ENCODE results near the gene SMIM23. TPM values are rescaled to one million over a fixed set of nuclear protein-coding genes. Genes with fewer than 3 reads are reported as not detected.
"Not testable (repeated sequence)": the region's sequence is repeated elsewhere in the genome, so short reads cannot be mapped to it uniquely, and the experiment has no call there.

The SMIM23 gene
- total RNA-seq, 1 donor from 2014 or later = not detected

DNA sequence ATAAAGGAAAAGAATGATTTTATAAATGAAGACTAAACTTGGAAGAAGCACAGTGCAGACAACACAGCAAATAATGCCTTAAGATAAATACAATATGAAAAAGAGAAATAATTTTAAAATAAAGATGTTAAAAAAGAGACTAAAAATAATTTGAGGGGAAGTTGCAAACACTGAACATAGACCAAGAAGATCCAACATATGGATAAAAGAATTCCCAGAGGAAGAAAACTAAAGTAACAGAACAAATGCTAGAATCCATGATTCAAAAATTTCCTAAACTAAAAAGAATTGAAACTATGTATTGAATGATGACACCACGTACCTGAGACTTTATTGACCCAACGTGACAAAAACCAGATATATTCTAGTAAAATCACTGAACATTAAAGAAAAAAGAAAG lies 18.7 kb upstream of the SMIM23 start:
- intact Hi-C loops (cut with DNase I) = no loop called here
- DNase-seq (no peak), ATAC-seq (ENCODE audit: poor library complexity) (no peak)

GRCh38 chr5:171770153-171770552 lies 15.5 kb upstream of the SMIM23 start:
- no peak for DNase-seq
- intact Hi-C loops (cut with DNase I) = no loop called here
- no peak for ATAC-seq (ENCODE audit: poor library complexity)

DNA sequence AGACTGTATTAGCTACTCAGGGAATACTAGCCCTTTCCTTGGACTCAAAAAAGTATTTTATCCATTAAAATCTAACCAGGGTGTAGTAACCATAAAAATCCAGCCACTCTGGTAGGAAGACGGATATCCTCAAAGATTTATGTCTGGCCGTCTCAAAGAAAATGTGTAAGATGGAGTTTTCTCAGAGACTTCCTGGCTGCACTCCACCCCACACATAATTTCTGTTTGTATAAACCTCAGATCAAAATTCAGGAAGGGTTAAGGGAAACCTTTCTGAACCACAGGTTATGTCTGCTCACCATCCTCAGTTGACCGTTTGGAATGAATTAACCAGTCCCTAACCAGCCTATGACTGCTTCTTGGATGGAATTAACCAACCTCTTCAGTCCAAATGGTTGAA lies 13.8 kb upstream of the SMIM23 start:
- DNase-seq (no peak), ATAC-seq (ENCODE audit: poor library complexity) (no peak)
- intact Hi-C loops (cut with DNase I) = no loop called here

GRCh38 chr5:171773106-171773505 lies 12.5 kb upstream of the SMIM23 start:
- intact Hi-C loops (cut with DNase I) = no loop called here
- ATAC-seq (ENCODE audit: poor library complexity) = no peak

GRCh38 chr5:171774418-171774817 lies 11.2 kb upstream of the SMIM23 start:
- DNase-seq = no peak
- intact Hi-C loops (cut with DNase I) = no loop called here
- no peak for ATAC-seq (ENCODE audit: poor library complexity)

More at GRCh38 chr5:171773106-171773505, 12.5 kb upstream of the SMIM23 start:
- DNase-seq = no peak

GRCh38 chr5:171776213-171776612 lies 9.4 kb upstream of the SMIM23 start:
- ATAC-seq (ENCODE audit: poor library complexity) = no peak
- intact Hi-C loops (cut with DNase I) = no loop called here
- no peak for DNase-seq

- ATAC-seq (ENCODE audit: poor library complexity) (no peak), DNase-seq (no peak)
- intact Hi-C loops (cut with DNase I) = no loop called here
Observed at GRCh38 chr5:171776770-171777759, 8.6 kb upstream of the SMIM23 start.

- ATAC-seq (ENCODE audit: poor library complexity); intact Hi-C loops (cut with DNase I); DNase-seq: not testable (repeated sequence)
Observed at GRCh38 chr5:171781744-171782143, 3.9 kb upstream of the SMIM23 start.

DNA sequence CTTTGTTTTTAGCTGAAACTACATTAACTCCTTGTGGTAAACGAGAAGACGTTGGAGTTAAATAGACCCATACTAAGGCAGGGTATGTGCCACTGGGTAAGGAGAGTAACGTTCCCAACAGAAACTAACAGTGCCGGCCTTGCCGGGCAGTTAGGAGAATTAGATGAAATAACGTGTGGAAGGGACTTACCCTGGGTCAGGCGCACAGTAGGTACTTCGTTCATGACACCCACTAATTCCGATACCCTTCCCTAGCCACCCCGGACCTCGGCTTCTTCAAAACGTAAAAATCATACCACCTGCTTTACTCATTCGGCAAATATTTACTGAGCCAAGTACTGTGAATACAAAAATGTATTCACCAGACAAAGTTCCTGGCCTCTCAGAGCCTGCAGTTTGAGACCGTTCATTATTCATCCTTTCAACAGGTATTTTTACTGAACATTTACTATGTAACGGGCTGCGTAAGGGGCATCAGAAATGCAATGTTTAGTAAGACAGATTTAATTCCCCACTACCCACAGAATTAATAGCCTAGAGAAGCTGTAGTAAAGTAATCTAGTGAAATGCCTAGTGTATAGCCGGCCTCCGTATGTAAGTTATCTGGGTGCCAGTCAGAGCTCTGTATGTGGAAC lies 3.2 kb upstream of the SMIM23 start:
- DNase-seq = no peak
- intact Hi-C loops (cut with DNase I) = no loop called here
- ATAC-seq (ENCODE audit: poor library complexity) = no peak

- no peak for ATAC-seq (ENCODE audit: poor library complexity)
- intact Hi-C loops (cut with DNase I) = no loop called here
- DNase-seq = no peak
Observed at GRCh38 chr5:171783051-171783450, 2.6 kb upstream of the SMIM23 start.

DNA sequence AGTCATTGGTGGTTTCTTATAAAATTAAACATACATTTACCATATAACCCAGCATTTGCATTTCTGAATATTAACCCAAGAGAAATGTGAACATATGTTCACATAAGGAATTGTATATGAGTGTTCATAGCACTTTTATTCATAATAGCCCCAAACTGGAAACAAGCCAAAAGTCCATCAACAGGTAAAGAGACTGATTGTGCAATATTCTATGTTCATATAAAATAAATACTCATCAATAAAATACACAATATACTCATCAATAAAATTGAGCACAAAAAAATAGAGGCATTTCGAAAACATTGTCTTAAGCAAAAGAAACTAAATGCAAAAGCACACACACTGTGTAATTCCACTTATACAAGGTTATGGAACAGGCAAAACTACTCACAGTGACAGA lies 3.7 kb downstream of the SMIM23 start:
- DNase-seq (no peak), ATAC-seq (ENCODE audit: poor library complexity) (no peak)
- intact Hi-C loops (cut with DNase I) = no loop called here

DNA sequence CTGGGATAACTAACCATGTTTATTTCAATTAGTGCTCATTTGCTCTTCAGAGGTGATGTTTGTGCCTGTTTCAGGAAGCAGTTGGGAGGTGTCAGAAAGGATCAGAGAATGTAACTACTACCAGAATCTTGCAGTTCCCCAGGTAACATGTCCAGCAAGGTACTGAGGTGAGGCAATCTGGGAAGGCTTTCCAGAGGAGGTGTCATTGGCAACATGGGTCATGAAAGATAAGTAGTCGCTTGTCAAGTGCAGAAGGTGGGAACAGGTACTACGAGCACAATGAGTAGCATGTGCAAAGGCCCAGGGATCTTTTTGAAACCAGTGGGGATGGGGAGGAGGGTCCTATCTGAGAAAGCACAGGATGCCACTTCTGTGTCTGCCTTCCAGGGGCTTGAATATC lies 4.8 kb downstream of the SMIM23 start:
- intact Hi-C loops (cut with DNase I) = no loop called here
- ATAC-seq (ENCODE audit: poor library complexity) = no peak
- no peak for DNase-seq

DNA sequence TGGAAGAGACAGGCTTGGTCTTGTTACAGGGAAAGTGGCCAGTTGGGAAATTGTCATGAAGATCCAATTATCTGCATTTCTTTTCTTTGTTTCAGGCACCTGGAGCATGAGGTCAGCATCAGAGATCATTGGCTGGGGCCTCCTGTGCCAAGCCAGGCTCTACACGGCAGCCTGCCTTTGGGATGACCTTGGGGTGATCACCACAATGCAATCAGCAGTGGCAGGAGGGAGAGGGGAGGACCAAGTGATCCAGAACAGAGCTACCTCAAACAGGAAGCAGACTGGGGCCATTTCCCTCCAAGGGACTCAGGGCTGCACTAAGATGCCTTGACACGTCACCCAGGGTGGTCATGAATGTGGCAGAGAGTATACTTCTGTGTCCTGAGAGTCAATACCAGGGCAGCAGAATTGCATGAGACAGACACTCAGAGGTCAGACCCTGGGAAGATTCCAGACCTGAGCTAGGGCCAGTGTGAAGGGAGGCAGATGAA lies 8.9 kb downstream of the SMIM23 start:
- no peak for DNase-seq
- no peak for ATAC-seq (ENCODE audit: poor library complexity)
- intact Hi-C loops (cut with DNase I) = no loop called here

DNA sequence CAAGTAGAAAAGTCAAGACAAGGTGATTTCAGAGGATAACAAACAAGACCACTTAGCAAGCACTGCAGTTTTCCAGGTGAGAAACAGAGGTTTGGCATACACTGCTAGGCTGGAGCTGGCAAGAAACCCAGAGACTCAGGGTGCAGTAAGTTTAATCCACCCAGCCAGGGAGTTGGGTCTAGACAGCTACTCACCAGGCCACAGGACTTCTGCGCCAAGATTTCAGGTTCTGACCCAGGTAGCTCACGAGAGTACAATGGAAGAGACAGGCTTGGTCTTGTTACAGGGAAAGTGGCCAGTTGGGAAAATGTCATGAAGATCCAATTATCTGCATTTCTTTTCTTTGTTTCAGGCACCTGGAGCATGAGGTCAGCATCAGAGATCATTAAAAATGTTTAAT lies 9.8 kb downstream of the SMIM23 start:
- no peak for ATAC-seq (ENCODE audit: poor library complexity)
- intact Hi-C loops (cut with DNase I) = no loop called here

DNA sequence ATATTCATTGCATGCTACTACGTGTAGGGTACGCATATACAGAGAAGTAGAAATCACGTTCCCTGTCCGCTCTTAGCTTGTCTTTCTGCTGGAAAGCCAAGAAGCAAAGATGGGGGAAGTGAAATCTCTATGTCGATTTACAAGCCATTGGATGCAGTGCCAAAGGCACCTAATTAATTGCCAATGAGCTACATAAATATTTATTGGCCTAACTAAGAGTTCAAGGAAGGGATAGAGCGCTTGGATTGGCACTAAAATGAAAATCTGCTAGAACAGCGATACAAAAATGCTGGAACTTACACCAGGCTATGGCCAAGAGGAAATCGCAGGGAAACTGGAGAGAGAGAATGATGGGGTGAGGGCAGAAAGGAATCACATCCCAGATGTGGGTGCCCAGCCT lies 10.8 kb downstream of the SMIM23 start:
- ATAC-seq (ENCODE audit: poor library complexity) = no peak
- intact Hi-C loops (cut with DNase I) = no loop called here

More for the DNA sequence above, 9.8 kb downstream of the SMIM23 start:
- no peak for DNase-seq

DNA sequence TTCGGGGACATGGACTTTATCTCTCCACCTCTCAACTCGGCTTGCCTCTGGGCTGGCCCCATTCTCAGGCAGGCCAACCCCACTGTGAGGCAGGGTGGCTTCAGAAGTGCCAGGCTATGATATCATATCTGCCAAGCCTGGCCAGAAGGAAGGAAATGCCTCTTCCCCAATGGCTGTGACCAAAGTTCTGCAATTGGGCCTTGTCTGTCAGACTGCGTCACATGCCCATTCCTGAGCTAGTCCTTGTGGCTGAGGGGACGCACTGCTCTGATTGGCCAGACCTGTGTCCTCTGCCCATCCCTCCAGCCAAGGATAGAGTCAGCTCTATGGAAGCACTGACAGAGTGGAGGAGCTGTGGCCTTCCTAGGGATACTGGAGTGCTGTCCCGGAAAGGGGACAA lies 11.9 kb downstream of the SMIM23 start:
- ATAC-seq (ENCODE audit: poor library complexity) (no peak), DNase-seq (no peak)
- intact Hi-C loops (cut with DNase I) = no loop called here

More for the DNA sequence above, 10.8 kb downstream of the SMIM23 start:
- DNase-seq = no peak

- intact Hi-C loops (cut with DNase I) = no loop called here
- ATAC-seq (ENCODE audit: poor library complexity) (no peak), DNase-seq (no peak)
Observed at GRCh38 chr5:171798418-171798817, 12.8 kb downstream of the SMIM23 start.

DNA sequence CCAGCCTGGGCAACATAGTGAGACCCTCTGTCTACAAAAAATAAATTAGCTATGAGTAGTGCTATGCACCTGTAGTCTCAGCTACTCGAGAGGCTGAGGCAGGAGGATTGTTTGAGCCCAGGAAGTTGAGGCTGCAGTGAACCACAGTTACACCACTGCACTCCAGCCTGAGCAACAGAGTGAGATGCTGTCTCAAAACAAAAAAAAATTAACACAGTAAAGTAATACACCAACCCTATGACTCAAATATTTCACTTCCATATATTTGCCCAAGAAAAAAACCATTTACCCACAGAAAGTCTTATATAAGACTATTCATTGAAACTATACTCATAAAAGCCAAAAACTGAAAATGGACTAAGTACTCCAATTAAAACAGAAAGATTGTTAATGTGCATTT lies 16.2 kb downstream of the SMIM23 start:
- ATAC-seq (ENCODE audit: poor library complexity) (no peak), DNase-seq (no peak)
- intact Hi-C loops (cut with DNase I) = no loop called here

GRCh38 chr5:171805746-171806145 lies 20.1 kb downstream of the SMIM23 start:
- ATAC-seq (ENCODE audit: poor library complexity) (no peak), DNase-seq (no peak)
- intact Hi-C loops (cut with DNase I) = no loop called here

Data from Right ventricle myocardium superior (tissue), 1 donor.